ENCODE measurements around the gene SETDB2.

Gene SETDB2

GRCh38 chr13:49530457-49530856 lies 86.4 kb downstream of the SETDB2 start:
- no peak for DNase-seq (ENCODE audit: low read depth in 2 of 2)

GRCh38 chr13:49532593-49532992 lies 88.5 kb downstream of the SETDB2 start:
- no peak for DNase-seq (ENCODE audit: low read depth in 2 of 2)

GRCh38 chr13:49533011-49533410 lies 88.9 kb downstream of the SETDB2 start:
- no peak for DNase-seq (ENCODE audit: low read depth in 2 of 2)

- no peak for DNase-seq (ENCODE audit: low read depth in 2 of 2)
These were observed 89.7 kb downstream of the SETDB2 start for GRCh38 chr13:49533591-49534269.

GRCh38 chr13:49536144-49536873 lies 92.2 kb downstream of the SETDB2 start:
- DNase-seq (ENCODE audit: low read depth in 2 of 2) = no peak

- no peak for DNase-seq (ENCODE audit: low read depth in 2 of 2)
These were observed 94.3 kb downstream of the SETDB2 start for GRCh38 chr13:49538404-49538803.

- no peak for DNase-seq (ENCODE audit: low read depth in 2 of 2)
These were observed 95.2 kb downstream of the SETDB2 start for GRCh38 chr13:49539313-49539712.

- no peak for DNase-seq (ENCODE audit: low read depth in 2 of 2)
These were observed 95.7 kb downstream of the SETDB2 start for GRCh38 chr13:49539746-49540145.

- no peak for DNase-seq (ENCODE audit: low read depth in 2 of 2)
These were observed 96.5 kb downstream of the SETDB2 start for GRCh38 chr13:49540552-49540951.

GRCh38 chr13:49543656-49544055 lies 99.6 kb downstream of the SETDB2 start:
- no peak for DNase-seq (ENCODE audit: low read depth in 2 of 2)
